Ishikawa (cell line): ENCODE data around the gene FXN.

Experiments used
- CEBPB ChIP-seq: IDR thresholded peaks from 2 replicates; pipeline ENCODE4 v1.6.1; 2012
- TAF1 ChIP-seq: IDR thresholded peaks from 2 replicates; pipeline ENCODE4 v1.6.1; 2012; ENCODE audit warnings: low read depth, mild to moderate bottlenecking
- YY1 ChIP-seq: IDR thresholded peaks from 2 replicates; pipeline ENCODE4 v1.6.1; 2012; ENCODE audit warnings: low read depth
- TF ChIP-seq, protein P1 (sequence below): IDR thresholded peaks from 2 replicates; pipeline ENCODE4 v1.6.1; 2012
- TF ChIP-seq, protein P2 (sequence below): IDR thresholded peaks from 2 replicates; pipeline ENCODE4 v1.6.1; 2012; ENCODE audit warnings: low read depth, mild to moderate bottlenecking

DNA sequence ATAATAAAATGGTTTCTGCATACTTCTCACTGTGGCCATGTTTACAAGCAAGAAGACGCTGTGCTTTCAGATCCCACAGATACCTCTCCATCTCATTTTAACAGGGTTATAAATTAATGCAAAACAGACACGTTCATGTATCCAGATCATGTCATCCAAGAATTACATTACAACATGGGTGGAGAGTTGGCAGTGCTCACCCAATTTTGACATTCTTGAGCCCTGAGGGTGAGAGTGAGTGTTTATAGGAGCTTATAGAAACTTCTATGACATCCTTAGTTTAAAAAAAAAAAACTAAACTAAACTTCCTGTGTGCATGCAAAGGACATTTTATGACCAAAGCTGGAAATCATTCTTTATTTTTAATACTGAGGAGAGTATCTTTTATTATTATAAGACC lies 30.7 kb upstream of the FXN start:
- TF ChIP-seq, protein P1, sequence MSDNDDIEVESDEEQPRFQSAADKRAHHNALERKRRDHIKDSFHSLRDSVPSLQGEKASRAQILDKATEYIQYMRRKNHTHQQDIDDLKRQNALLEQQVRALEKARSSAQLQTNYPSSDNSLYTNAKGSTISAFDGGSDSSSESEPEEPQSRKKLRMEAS = no peak
- TF ChIP-seq TAF1 (no peak), YY1 (no peak), CEBPB (no peak)
- TF ChIP-seq, protein P2, sequence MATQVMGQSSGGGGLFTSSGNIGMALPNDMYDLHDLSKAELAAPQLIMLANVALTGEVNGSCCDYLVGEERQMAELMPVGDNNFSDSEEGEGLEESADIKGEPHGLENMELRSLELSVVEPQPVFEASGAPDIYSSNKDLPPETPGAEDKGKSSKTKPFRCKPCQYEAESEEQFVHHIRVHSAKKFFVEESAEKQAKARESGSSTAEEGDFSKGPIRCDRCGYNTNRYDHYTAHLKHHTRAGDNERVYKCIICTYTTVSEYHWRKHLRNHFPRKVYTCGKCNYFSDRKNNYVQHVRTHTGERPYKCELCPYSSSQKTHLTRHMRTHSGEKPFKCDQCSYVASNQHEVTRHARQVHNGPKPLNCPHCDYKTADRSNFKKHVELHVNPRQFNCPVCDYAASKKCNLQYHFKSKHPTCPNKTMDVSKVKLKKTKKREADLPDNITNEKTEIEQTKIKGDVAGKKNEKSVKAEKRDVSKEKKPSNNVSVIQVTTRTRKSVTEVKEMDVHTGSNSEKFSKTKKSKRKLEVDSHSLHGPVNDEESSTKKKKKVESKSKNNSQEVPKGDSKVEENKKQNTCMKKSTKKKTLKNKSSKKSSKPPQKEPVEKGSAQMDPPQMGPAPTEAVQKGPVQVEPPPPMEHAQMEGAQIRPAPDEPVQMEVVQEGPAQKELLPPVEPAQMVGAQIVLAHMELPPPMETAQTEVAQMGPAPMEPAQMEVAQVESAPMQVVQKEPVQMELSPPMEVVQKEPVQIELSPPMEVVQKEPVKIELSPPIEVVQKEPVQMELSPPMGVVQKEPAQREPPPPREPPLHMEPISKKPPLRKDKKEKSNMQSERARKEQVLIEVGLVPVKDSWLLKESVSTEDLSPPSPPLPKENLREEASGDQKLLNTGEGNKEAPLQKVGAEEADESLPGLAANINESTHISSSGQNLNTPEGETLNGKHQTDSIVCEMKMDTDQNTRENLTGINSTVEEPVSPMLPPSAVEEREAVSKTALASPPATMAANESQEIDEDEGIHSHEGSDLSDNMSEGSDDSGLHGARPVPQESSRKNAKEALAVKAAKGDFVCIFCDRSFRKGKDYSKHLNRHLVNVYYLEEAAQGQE = no peak
